Measurements from ENCODE around the gene TNFRSF25.

DNA sequence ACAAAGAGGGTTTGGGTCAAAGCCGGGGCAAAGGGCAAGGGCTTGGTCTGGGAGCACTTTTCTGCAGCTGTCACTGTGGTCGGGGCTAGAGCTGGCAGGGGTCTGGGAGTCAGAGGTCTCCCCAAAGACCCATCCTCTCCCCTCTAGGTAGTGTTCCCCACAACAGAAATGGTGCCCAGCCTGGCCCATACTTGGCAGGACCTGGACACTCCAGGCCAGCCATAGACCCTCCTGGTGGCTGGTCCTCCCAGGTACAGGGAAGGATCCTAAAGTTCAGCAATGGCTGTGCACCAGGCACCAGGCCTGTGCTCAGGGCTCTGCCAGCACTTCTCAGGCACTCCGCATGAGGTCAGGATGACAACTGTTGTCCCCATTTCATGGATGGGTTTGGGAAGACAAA is 30.4 kb downstream of the TNFRSF25 start:
- TF ChIP-seq EZH2 (IDR thresholded peaks at IDR 0.05; ENCODE audit: insufficient read depth, poor library complexity, severe bottlenecking), result no peak
- TF ChIP-seq EZH2phosphoT487 (IDR thresholded peaks at IDR 0.05; ENCODE audit: insufficient read depth, low read depth), result no peak
